HCT116 (cell line): Measurements from ENCODE around the gene EXOSC7. TPM values are rescaled to one million over a fixed set of nuclear protein-coding genes. Genes with fewer than 3 reads are reported as not detected.
A peak's percentile ranks its signal among the peaks of the same experiment; 100 is the strongest.

ENCODE experiments used
- ATAC-seq: fragments of 200-7000 bp; cut with Tn5 transposase; 2 replicates; pipeline ENCODE4 v1.9.1; 2020; ENCODE audit warnings: mild to moderate bottlenecking, moderate library complexity
- BruUV-seq: library from RNA; stranded (reverse); fragments of 400-500 nt; replicated peaks from 2 replicates; lab custom pipeline; 2021; lab: Mats Ljungman, UMichigan
- CTCF ChIA-PET: fragments of 300-600 bp; sonication (Branson Sonifier 250); formaldehyde crosslinking; loops from one replicate; lab custom pipeline; 2021; ENCODE audit warnings: antibody characterized with exemption; lab: Charles Lee
- POLR2A ChIA-PET: fragments of 300-600, 350-600 bp; sonication (Branson Sonifier 250); formaldehyde crosslinking; loops from one replicate; lab custom pipeline; 2021; ENCODE audit warnings: antibody characterized with exemption; lab: Charles Lee
- RAD21 ChIA-PET, 2 experiments: fragments of 300-600 bp; sonication (Branson Sonifier 250); formaldehyde crosslinking; loops; one replicate each; lab custom pipeline; 2023; ENCODE audit warnings: low total read pairs in 2 of 2; ENCODE audit not compliant: uncharacterized antibody in 2 of 2, unreplicated experiment in 2 of 2, low non-redundant PET in 1 of 2; lab: Charles Lee
- DNase-seq: peaks from one replicate; pipeline ENCODE4 v3.0.0-alpha.2; 2010; ENCODE audit warnings: low read depth, low spot score
- H2AFZ ChIP-seq: fragments of 200-600 bp; shearing (Covaris generic), sonication (generic); 2 replicates; pipeline ENCODE4 v1.6.1; 2017; ENCODE audit warnings: low read depth, mixed run types, mixed read lengths, antibody characterized with exemption, low read length; ENCODE audit not compliant: poor library complexity, severe bottlenecking
- H3K27ac ChIP-seq: 2 replicates; pipeline ENCODE4 v1.5.1; 2012; ENCODE audit warnings: low read depth, low read length
- H3K27me3 ChIP-seq: fragments of 200-600 bp; sonication (generic); 2 replicates; pipeline ENCODE4 v1.6.1; 2016; ENCODE audit warnings: mixed run types, low read length, mixed read lengths; ENCODE audit not compliant: insufficient read depth
- H3K36me3 ChIP-seq, 2 experiments: fragments of 200-500 bp in 1 of 2; fragments of 200-600 bp in 1 of 2; sonication (Bioruptor generic) in 1 of 2; sonication (generic) in 1 of 2; 2 replicates each; pipeline versions ENCODE4 v1.5.1 to v1.6.1; 2014 to 2016; ENCODE audit warnings: low read length in 2 of 2, inconsistent platforms in 1 of 2, mixed read lengths in 1 of 2, mixed run types in 1 of 2; ENCODE audit not compliant: insufficient read depth in 2 of 2, control insufficient read depth in 1 of 2
- H3K4me1 ChIP-seq, 2 experiments: fragments of 200-600 bp in 1 of 2; sonication (generic) in 1 of 2; 2 replicates each; pipeline versions ENCODE4 v1.5.1 to v1.6.1; 2012 to 2017; ENCODE audit warnings: low read length in 2 of 2, inconsistent platforms in 1 of 2, mild to moderate bottlenecking in 1 of 2, mixed read lengths in 1 of 2, mixed run types in 1 of 2, moderate library complexity in 1 of 2; ENCODE audit not compliant: insufficient read depth in 2 of 2, control insufficient read depth in 1 of 2
- H3K4me2 ChIP-seq: fragments of 200-600 bp; sonication (generic); 2 replicates; pipeline ENCODE4 v1.6.1; 2017; ENCODE audit warnings: mixed run types, low read length, mixed read lengths
- H3K4me3 ChIP-seq, 2 experiments: fragments of 200-600 bp in 1 of 2; sonication (generic) in 1 of 2; replicated peaks in 1 of 2; 2 replicates each; pipeline ENCODE4 v1.5.1; 2011 to 2016; ENCODE audit warnings: low read length in 2 of 2, control low read depth in 1 of 2, low read depth in 1 of 2, mild to moderate bottlenecking in 1 of 2, mixed read lengths in 1 of 2, mixed run types in 1 of 2
- H3K79me2 ChIP-seq: fragments of 200-600 bp; sonication (generic); 2 replicates; pipeline ENCODE4 v1.6.1; 2017; ENCODE audit warnings: mild to moderate bottlenecking, mixed run types, low read length, moderate library complexity, mixed read lengths; ENCODE audit not compliant: insufficient read depth
- H3K9ac ChIP-seq: fragments of 200-600 bp; sonication (generic); 2 replicates; pipeline ENCODE4 v1.6.1; 2016; ENCODE audit warnings: low read length, mixed read lengths
- H3K9me2 ChIP-seq: fragments of 200-600 bp; sonication (generic), shearing (Covaris generic); 2 replicates; pipeline ENCODE4 v1.6.1; 2017; ENCODE audit warnings: mixed run types, mild to moderate bottlenecking, moderate library complexity; ENCODE audit not compliant: insufficient read depth
- H3K9me3 ChIP-seq, 2 experiments: fragments of 200-500 bp in 1 of 2; fragments of 200-600 bp in 1 of 2; sonication (Bioruptor generic) in 1 of 2; sonication (generic) in 1 of 2; 2 replicates each; pipeline ENCODE4 v1.6.1; 2014 to 2017; ENCODE audit warnings: low read length in 2 of 2, mixed read lengths in 2 of 2, inconsistent platforms in 1 of 2, low read depth in 1 of 2, mild to moderate bottlenecking in 1 of 2, mixed run types in 1 of 2, moderate library complexity in 1 of 2; ENCODE audit not compliant: control insufficient read depth in 1 of 2, insufficient read depth in 1 of 2
- H4K20me1 ChIP-seq: fragments of 200-600 bp; sonication (generic), shearing (Covaris generic); 2 replicates; pipeline ENCODE4 v1.6.1; 2017; ENCODE audit warnings: mixed run types, mild to moderate bottlenecking, moderate library complexity; ENCODE audit not compliant: insufficient read depth
- CBX3 ChIP-seq: IDR thresholded peaks from 2 replicates; pipeline ENCODE4 v1.6.1; 2012; ENCODE audit warnings: low read depth
- CEBPB ChIP-seq: IDR thresholded peaks from 2 replicates; pipeline ENCODE4 v1.6.1; 2012; ENCODE audit warnings: low read depth
- EGR1 ChIP-seq: IDR thresholded peaks from 2 replicates; pipeline ENCODE4 v1.6.1; 2012; ENCODE audit warnings: low read depth
- ELF1 ChIP-seq: IDR thresholded peaks from 2 replicates; pipeline ENCODE4 v1.6.1; 2012; ENCODE audit warnings: low read depth, borderline replicate concordance
- EZH2 ChIP-seq: fragments of 200-600 bp; sonication (generic); IDR thresholded peaks from 2 replicates; pipeline ENCODE4 v1.6.1; 2017; ENCODE audit warnings: antibody characterized with exemption, mixed run types
- EZH2phosphoT487 ChIP-seq: fragments of 200-600 bp; IDR thresholded peaks from 2 replicates; pipeline ENCODE4 v1.6.1; 2018; ENCODE audit warnings: antibody characterized with exemption, borderline replicate concordance
- JUND ChIP-seq: IDR thresholded peaks from 2 replicates; pipeline ENCODE4 v1.6.1; 2012
- MAX ChIP-seq: IDR thresholded peaks from 2 replicates; pipeline ENCODE4 v1.6.1; 2012
- POLR2A ChIP-seq: IDR thresholded peaks from 2 replicates; pipeline ENCODE4 v1.7.0; 2011; ENCODE audit warnings: borderline replicate concordance; ENCODE audit not compliant: insufficient read depth, insufficient read length; ENCODE audit errors: extremely low read depth
- POLR2AphosphoS5 ChIP-seq: IDR thresholded peaks from 2 replicates; pipeline ENCODE4 v1.6.1; 2011; ENCODE audit warnings: mild to moderate bottlenecking, low read depth, low read length, moderate library complexity
- RAD21 ChIP-seq: IDR thresholded peaks from 2 replicates; pipeline ENCODE4 v1.6.1; 2012; ENCODE audit warnings: low read depth, mild to moderate bottlenecking
- REST ChIP-seq: IDR thresholded peaks from 2 replicates; pipeline ENCODE4 v1.6.1; 2012; ENCODE audit warnings: low read depth
- SIN3A ChIP-seq: IDR thresholded peaks from 2 replicates; pipeline ENCODE4 v1.6.1; 2012; ENCODE audit warnings: low read depth
- SP1 ChIP-seq: IDR thresholded peaks from 2 replicates; pipeline ENCODE4 v1.6.1; 2012; ENCODE audit warnings: low read depth
- SRF ChIP-seq: IDR thresholded peaks from 2 replicates; pipeline ENCODE4 v1.6.1; 2012; ENCODE audit warnings: low read depth
- TCF7L2 ChIP-seq: IDR thresholded peaks from 2 replicates; pipeline ENCODE4 v1.7.0; 2011; ENCODE audit warnings: borderline replicate concordance, inconsistent platforms; ENCODE audit not compliant: insufficient read depth, insufficient read length; ENCODE audit errors: extremely low read depth
- YY1 ChIP-seq: IDR thresholded peaks from 2 replicates; pipeline ENCODE4 v1.6.1; 2011; ENCODE audit warnings: low read length, low read depth, moderate library complexity, mild to moderate bottlenecking; ENCODE audit not compliant: insufficient replicate concordance; ENCODE audit errors: extremely low read depth
- ZBTB33 ChIP-seq: IDR thresholded peaks from 2 replicates; pipeline ENCODE4 v1.6.1; 2011; ENCODE audit warnings: mild to moderate bottlenecking, low read length, moderate library complexity; ENCODE audit not compliant: insufficient replicate concordance; ENCODE audit errors: extremely low read depth
- ZFX ChIP-seq: fragments of 450-650 bp; IDR thresholded peaks from 2 replicates; pipeline ENCODE4 v1.6.1; 2017
- ZNF274 ChIP-seq: fragments of 200-500 bp; sonication (Bioruptor generic); IDR thresholded peaks from 2 replicates; pipeline ENCODE4 v1.6.1; 2014; ENCODE audit warnings: mild to moderate bottlenecking, low read depth, low read length, inconsistent platforms
- intact Hi-C: fragments of 100-400 bp; cut with micrococcal nuclease; formaldehyde crosslinking; loops from 2 replicates; pipeline ENCODE4 v1.10.0; 2022
- total RNA-seq: library from RNA; stranded (reverse); gene quantifications from one replicate; pipeline ENCODE4 v1.2.1, GENCODE V29; 2021; ENCODE audit not compliant: unreplicated experiment
- TF ChIP-seq, protein P1 (sequence below): IDR thresholded peaks from 2 replicates; pipeline ENCODE4 v1.6.1; 2012

The EXOSC7 gene
- total RNA-seq, 1 experiment from 2014 or later: 72.6 TPM

DNA sequence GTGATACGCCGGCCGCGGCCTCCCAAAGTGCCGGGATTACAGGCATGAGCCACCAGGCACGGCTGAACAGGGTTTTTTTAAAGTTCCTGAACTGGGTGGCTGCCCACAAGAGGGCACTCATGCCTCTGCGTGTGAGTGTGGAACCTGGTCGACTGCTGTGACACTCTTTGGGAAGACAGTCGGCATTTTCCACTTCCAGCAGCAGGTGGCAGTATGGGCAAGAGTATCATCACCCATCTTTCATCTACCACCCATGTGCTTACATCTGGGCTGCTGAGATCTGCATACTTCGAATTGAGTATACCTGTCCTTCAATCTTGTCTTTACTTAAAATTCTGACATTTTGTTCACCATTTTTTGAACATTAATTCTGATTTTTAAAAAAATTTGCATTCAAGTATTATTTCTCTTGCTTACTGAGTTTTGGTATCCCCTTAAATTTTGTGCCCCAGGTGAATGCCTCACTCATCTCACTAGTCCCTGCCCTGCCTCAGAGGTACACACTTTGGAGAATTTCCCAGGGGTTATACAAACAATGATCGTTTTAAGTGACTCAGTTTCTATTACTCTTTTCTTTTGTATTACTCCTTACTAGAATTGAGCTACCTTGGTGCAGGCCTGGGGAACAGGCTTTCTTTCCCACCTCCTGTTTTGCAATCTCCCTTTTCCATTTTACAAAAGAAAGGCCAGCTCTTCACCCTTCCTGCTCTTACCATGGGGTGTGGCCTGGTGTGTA, 61.8 kb downstream of the EXOSC7 start:
- H3K4me2 ChIP-seq: peak overlapping the region; percentile 71
- no peak overlapping the region for H3K27ac ChIP-seq
- CTCF ChIA-PET: interaction anchor here (0.6 to 2.3 kb wide), 12 partner anchors 19 to 723 kb away, joined by 3 to 11 read pairs (median 4); no protein-coding TSS in a partner anchor
- peak; percentile 99 for TF ChIP-seq RAD21
- no peak for TF ChIP-seq EGR1
- TF ChIP-seq, protein P1, sequence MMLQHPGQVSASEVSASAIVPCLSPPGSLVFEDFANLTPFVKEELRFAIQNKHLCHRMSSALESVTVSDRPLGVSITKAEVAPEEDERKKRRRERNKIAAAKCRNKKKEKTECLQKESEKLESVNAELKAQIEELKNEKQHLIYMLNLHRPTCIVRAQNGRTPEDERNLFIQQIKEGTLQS: no peak; the same call in 1 of the 2 replicates
- no peak for TF ChIP-seq SRF
- no peak for TF ChIP-seq POLR2A
- TF ChIP-seq TCF7L2: peak; percentile 47
- no peak for TF ChIP-seq ZBTB33
- TF ChIP-seq CBX3: peak; percentile 90
- peak; percentile 29; the same call in 1 of the 2 replicates for TF ChIP-seq POLR2AphosphoS5
- peak; percentile 49 for TF ChIP-seq YY1
- no peak for TF ChIP-seq ZFX
- TF ChIP-seq SIN3A: no peak
- TF ChIP-seq EZH2phosphoT487: no peak
- TF ChIP-seq SP1: no peak
- TF ChIP-seq ELF1: no peak
- TF ChIP-seq CEBPB: no peak
- peak; percentile 87 for TF ChIP-seq MAX
- TF ChIP-seq JUND: no peak
- TF ChIP-seq ZNF274: no peak
- no peak for TF ChIP-seq EZH2
- TF ChIP-seq REST: no peak

More for the DNA sequence above, 61.8 kb downstream of the EXOSC7 start:
- Histone ChIP-seq H3K4me3 (peak overlapping the region in 1 of 2 experiments; percentile 49; a peak in 2 of 4 replicates), H3K79me2 (no peaks in the 10 kb centered on the region), H3K9me2 (no peaks in the 10 kb centered on the region), H2AFZ (peak overlapping the region; percentile 98), H3K27me3 (no peaks in the 10 kb centered on the region), H4K20me1 (no peaks in the 10 kb centered on the region), H3K4me1 (peaks cover 4 to 23% of the 10 kb centered on the region in 2 experiments; a peak in 3 of 4 replicates), H3K9ac (peak overlapping the region; percentile 43), H3K36me3 (no peaks in the 10 kb centered on the region), H3K9me3 (no peaks in the 10 kb centered on the region)
- ATAC-seq: peak; percentile 91
- ChIA-PET POLR2A (interaction anchor here (0.7 to 1.3 kb wide), 2 partner anchors 153 to 469 kb away, joined by 4 read pairs; no protein-coding TSS in a partner anchor), RAD21 (interaction anchor here (0.6 to 1.0 kb wide), 3 partner anchors 21 to 1341 kb away, joined by 3 read pairs; no protein-coding TSS in a partner anchor)
- intact Hi-C loops: loop anchor here (1.0 to 10.0 kb wide), 7 partner anchors 461 to 1039 kb away; no protein-coding TSS in a partner anchor
- DNase-seq: peak; percentile 90
- BruUV-seq: no TSS peak
